ENCODE results near the gene MRPS21.
A peak's percentile ranks its signal among the peaks of the same experiment; 100 is the strongest.

The MRPS21 gene

DNA sequence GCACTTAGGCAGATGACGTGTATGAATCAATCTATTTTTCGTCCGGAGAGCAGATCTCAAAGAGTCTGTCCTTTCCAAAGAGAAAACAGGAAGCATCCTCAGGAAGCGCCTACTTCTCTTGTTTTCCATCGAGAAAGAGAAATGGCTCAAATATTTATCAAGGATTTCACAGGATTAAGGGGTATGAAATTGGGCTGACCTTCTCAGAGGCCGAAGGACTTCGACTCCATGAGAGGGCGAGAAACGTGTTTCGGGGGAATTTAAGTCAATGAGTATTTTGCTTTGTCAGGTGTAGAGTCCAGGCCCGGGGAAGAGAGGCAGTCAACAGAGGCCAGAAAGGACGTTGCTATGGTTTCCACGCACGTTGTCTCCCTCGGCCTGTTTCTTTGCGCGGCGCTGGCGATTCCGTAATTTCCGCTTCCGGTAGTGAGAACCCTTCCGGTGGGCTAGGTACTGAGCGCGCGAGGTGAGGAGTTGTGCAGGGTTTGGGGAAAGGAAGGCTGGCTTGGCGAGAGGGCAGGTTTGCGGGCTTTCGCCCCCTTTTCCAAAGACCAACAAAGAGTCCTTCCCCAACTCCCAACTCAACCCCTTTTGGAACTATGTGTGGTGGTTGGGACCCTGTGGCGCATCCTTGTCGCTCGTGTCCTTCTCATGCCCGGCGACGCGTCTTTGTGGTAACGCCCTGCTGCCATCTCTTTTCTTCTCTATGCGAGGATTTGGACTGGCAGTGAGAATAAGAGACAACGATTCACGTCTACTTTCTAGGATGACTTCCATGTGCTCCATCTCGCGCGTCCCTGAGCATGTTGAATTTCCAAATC is at the start of gene MRPS21:
Gene MRPS21, plus strand, starts transcription at position 429 of the 821 bp plus-strand sequence. CDS start 506 bp downstream, outside the sequence.
- Histone ChIP-seq H3K36me3 (ENCODE audit: insufficient read depth, low read length) (peaks cover 26% of the 10 kb centered on the region), H2AFZ (ENCODE audit: low read depth, low read length) (peak within 1 kb of the TSS; percentile 78), H3K9me3 (ENCODE audit: low read length) (no peaks in the 10 kb centered on the region), H3K4me1 (ENCODE audit: insufficient read depth, low read length) (peaks cover 21% of the 10 kb centered on the region), H3K4me3 (ENCODE audit: low read length) (peak within 1 kb of the TSS; percentile 100), H3K27me3 (ENCODE audit: insufficient read depth, low read length) (no peaks in the 10 kb centered on the region)

GRCh38 chr1:150249936-150250335 is 43.7 kb upstream of the MRPS21 start:
- Histone ChIP-seq H3K27me3 (ENCODE audit: insufficient read depth, low read length) (no peaks in the 10 kb centered on the region), H2AFZ (ENCODE audit: low read depth, low read length) (no peak overlapping the region), H3K4me3 (ENCODE audit: low read length) (no peak overlapping the region), H3K36me3 (ENCODE audit: insufficient read depth, low read length) (no peaks in the 10 kb centered on the region), H3K9me3 (ENCODE audit: low read length) (no peaks in the 10 kb centered on the region), H3K4me1 (ENCODE audit: insufficient read depth, low read length) (no peaks in the 10 kb centered on the region)

DNA sequence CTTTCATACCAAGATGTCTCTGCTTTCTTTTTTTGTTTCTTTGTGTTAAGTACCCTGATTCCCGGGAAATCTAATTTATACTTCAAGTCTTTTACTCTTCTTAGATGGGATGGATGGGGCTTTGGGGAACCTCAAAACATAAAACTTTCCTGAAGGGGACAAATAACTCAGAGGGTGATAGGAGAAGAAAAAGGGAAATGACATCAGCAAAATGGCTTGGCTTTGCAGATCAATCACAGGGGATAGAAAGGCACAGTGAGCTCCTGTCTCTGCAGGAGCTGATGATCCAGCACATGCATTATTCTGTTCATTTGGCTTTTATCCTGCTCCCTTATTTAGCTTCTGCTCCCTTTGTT is 37.5 kb upstream of the MRPS21 start:
- H3K4me1 ChIP-seq (ENCODE audit: insufficient read depth, low read length): peaks cover 41% of the 10 kb centered on the region
- H3K4me3 ChIP-seq (ENCODE audit: low read length): peak overlapping the region; percentile 68

DNA sequence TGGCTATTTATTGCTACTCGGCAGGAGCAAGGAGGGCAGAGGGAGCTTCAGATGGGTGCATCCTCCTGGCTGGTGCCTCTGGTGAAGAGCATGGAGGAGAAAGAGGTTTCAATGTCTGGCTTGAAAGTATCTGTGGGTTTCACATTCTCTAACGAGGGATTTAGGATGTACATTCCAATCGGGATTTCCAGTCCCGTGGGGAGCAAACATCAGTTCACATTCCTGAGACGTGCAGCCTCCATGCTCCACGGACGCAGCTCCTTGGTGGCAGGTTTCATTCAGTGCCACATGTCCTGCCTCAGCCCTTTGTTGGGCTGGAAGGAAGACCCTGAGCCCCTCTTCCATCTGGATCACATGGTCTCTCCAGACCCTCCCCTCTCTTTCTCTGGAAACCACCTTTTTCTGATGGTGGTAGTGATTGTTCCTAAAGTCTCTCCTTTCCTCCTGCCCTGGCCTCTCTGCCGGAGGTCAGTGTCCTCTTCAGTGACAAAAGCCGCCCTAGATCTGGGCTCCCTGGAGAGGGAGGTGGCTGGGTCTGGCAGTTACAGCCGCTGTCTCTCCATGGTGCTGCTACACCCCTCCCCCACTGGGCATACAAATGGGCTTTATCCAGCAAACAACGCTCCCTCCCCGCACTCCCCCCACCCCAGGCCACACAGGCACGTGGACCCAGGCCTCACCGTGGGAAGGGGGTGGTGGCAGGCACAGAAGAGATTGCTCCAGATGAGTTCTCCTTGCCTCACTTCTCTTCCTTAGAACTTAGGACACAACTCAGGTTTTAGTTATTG is 36.9 kb upstream of the MRPS21 start:
- no peaks in the 10 kb centered on the region for H3K27me3 ChIP-seq (ENCODE audit: insufficient read depth, low read length)
- H3K4me1 ChIP-seq (ENCODE audit: insufficient read depth, low read length): peaks cover 41% of the 10 kb centered on the region
- H2AFZ ChIP-seq (ENCODE audit: low read depth, low read length): no peak overlapping the region
- H3K36me3 ChIP-seq (ENCODE audit: insufficient read depth, low read length): peaks cover 7% of the 10 kb centered on the region
- H3K4me3 ChIP-seq (ENCODE audit: low read length): peak overlapping the region; percentile 68
- H3K9me3 ChIP-seq (ENCODE audit: low read length): no peaks in the 10 kb centered on the region

More for the DNA sequence above, 37.5 kb upstream of the MRPS21 start:
- Histone ChIP-seq H2AFZ (ENCODE audit: low read depth, low read length) (peak overlapping the region; percentile 85), H3K9me3 (ENCODE audit: low read length) (no peaks in the 10 kb centered on the region), H3K36me3 (ENCODE audit: insufficient read depth, low read length) (peaks cover 2% of the 10 kb centered on the region), H3K27me3 (ENCODE audit: insufficient read depth, low read length) (no peaks in the 10 kb centered on the region)

DNA sequence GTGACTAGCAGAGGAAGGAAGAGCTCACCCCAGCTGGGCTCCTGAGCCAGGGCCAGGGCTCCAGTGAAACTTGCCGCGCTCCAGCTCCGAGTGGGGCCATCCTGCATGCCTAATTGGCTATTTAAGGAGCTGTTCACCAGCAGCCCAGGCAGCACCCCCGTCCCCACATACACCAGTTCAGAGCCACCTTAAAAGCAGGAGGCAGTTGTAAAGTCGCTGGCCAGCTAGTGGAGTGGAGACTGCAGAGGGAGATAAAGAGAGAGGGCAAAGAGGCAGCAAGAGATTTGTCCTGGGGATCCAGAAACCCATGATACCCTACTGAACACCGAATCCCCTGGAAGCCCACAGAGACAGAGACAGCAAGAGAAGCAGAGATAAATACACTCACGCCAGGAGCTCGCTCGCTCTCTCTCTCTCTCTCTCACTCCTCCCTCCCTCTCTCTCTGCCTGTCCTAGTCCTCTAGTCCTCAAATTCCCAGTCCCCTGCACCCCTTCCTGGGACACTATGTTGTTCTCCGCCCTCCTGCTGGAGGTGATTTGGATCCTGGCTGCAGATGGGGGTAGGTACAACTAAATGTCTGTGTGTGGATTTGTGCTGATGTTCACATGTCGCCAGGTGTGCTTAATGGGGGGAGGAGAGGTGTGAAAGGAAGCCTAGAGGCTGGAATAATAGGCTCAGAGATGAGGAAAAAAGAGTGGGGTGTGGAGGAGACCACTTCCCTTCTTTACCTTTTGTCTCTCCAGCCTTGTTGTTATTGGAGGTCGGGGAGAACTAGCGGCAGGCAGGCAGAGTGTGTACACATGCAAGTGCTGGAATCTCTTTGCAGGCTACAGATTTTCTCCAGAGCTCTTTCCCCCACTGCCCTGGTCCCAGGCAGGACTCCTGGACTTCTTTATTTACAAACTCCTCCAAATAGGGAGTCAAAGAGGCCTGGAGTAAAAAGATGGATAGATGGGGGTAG is 35.8 kb upstream of the MRPS21 start, which contains the start of gene CA14:
Gene CA14, plus strand, starts transcription at position 151 of the 962 bp plus-strand sequence. Its CDS starts 355 bp downstream, at position 506.
- Histone ChIP-seq H3K4me3 (ENCODE audit: low read length) (peak within 1 kb of the TSS; percentile 68), H2AFZ (ENCODE audit: low read depth, low read length) (peak within 1 kb of the TSS; percentile 4), H3K36me3 (ENCODE audit: insufficient read depth, low read length) (peaks cover 14% of the 10 kb centered on the region), H3K4me1 (ENCODE audit: insufficient read depth, low read length) (peaks cover 41% of the 10 kb centered on the region), H3K27me3 (ENCODE audit: insufficient read depth, low read length) (no peaks in the 10 kb centered on the region), H3K9me3 (ENCODE audit: low read length) (no peaks in the 10 kb centered on the region)

GRCh38 chr1:150259217-150259616 is 34.4 kb upstream of the MRPS21 start:
- peaks cover 16% of the 10 kb centered on the region for H3K36me3 ChIP-seq (ENCODE audit: insufficient read depth, low read length)
- no peaks in the 10 kb centered on the region for H3K9me3 ChIP-seq (ENCODE audit: low read length)
- peak overlapping the region; percentile 68 for H3K4me3 ChIP-seq (ENCODE audit: low read length)
- no peak overlapping the region for H2AFZ ChIP-seq (ENCODE audit: low read depth, low read length)
- H3K4me1 ChIP-seq (ENCODE audit: insufficient read depth, low read length): peaks cover 41% of the 10 kb centered on the region
- no peaks in the 10 kb centered on the region for H3K27me3 ChIP-seq (ENCODE audit: insufficient read depth, low read length)

DNA sequence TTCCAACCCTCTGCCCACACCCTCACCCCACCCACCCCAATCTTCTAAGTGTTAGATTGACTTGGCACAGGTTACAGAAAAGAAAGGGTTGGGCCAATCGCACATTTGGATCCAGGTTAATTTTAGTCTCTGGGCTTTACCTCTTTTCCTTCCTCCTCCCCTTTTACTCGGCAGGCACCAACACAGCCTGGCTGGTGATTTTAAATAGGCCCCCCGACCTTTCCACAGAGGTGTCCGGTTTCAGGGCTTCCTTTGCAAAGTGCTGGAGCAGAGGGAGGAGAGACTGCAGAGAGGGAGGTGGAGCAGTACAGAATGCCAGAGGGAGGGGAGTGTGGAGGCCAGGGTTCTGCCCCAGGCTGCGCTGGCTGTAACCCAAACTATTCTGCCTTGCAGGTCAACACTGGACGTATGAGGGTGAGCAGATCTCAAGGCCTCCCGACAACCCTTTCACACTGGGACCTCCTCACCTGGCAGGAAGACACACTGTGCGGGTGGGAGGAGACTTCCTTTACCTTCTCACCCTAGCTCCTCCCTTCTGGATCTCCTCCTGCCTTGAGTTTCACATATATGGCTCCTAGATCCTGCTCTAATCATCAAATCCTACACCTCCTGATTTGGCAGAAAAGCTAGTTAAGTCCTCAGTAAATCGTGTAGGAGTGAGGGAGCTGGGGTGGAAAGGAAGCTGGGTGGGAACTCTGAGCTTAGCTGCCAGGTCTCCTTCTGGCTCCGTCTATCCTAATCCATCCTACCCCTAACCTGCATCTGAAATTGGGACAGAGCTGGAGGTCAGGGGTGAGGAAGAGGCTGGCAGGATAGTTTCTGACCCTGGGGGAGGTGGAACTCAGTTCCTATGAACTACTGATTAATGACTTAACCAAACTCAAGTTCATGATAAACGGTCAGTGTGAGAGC is 33.6 kb upstream of the MRPS21 start:
- Histone ChIP-seq H3K4me1 (ENCODE audit: insufficient read depth, low read length) (peaks cover 41% of the 10 kb centered on the region), H3K4me3 (ENCODE audit: low read length) (peak overlapping the region; percentile 68), H3K27me3 (ENCODE audit: insufficient read depth, low read length) (no peaks in the 10 kb centered on the region), H3K9me3 (ENCODE audit: low read length) (no peaks in the 10 kb centered on the region), H3K36me3 (ENCODE audit: insufficient read depth, low read length) (peaks cover 23% of the 10 kb centered on the region), H2AFZ (ENCODE audit: low read depth, low read length) (no peak overlapping the region)

GRCh38 chr1:150261367-150261766 is 32.3 kb upstream of the MRPS21 start:
- Histone ChIP-seq H2AFZ (ENCODE audit: low read depth, low read length) (no peak overlapping the region), H3K4me3 (ENCODE audit: low read length) (no peak overlapping the region), H3K9me3 (ENCODE audit: low read length) (no peaks in the 10 kb centered on the region), H3K27me3 (ENCODE audit: insufficient read depth, low read length) (no peaks in the 10 kb centered on the region), H3K4me1 (ENCODE audit: insufficient read depth, low read length) (peaks cover 37% of the 10 kb centered on the region), H3K36me3 (ENCODE audit: insufficient read depth, low read length) (peaks cover 37% of the 10 kb centered on the region)

- H3K36me3 ChIP-seq (ENCODE audit: insufficient read depth, low read length): peaks cover 49% of the 10 kb centered on the region
- H3K4me3 ChIP-seq (ENCODE audit: low read length): no peak overlapping the region
- H3K9me3 ChIP-seq (ENCODE audit: low read length): no peaks in the 10 kb centered on the region
- H2AFZ ChIP-seq (ENCODE audit: low read depth, low read length): no peak overlapping the region
- no peaks in the 10 kb centered on the region for H3K27me3 ChIP-seq (ENCODE audit: insufficient read depth, low read length)
- H3K4me1 ChIP-seq (ENCODE audit: insufficient read depth, low read length): peaks cover 34% of the 10 kb centered on the region
Measured at GRCh38 chr1:150262388-150263320, 31.0 kb upstream of the MRPS21 start.

- Histone ChIP-seq H3K9me3 (ENCODE audit: low read length) (no peaks in the 10 kb centered on the region), H3K27me3 (ENCODE audit: insufficient read depth, low read length) (no peaks in the 10 kb centered on the region), H3K4me1 (ENCODE audit: insufficient read depth, low read length) (peaks cover 30% of the 10 kb centered on the region), H2AFZ (ENCODE audit: low read depth, low read length) (no peak overlapping the region), H3K4me3 (ENCODE audit: low read length) (no peak overlapping the region), H3K36me3 (ENCODE audit: insufficient read depth, low read length) (peaks cover 50% of the 10 kb centered on the region)
Measured at GRCh38 chr1:150263549-150263948, 30.1 kb upstream of the MRPS21 start.

DNA sequence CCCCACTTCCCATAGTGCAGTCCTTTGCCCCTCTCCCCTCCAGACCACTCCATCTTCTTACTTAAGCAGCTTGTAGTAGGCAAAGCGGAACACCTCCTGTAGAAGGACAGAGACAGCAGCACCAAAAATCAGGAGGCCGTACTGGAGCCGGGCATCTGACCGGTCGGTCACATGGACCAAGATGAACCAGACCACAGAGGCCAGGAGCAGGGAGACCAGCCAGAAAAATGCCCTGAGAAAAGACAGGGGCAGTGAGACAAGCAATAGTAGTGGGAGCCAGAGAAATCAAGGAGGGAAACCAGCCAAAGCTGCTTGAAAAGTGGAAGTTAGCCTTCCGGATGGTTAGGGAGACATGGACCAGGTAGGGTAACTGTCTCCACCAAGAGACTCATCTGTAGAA is 25.8 kb upstream of the MRPS21 start:
- peak overlapping the region; percentile 83 for H3K4me3 ChIP-seq (ENCODE audit: low read length)
- H3K27me3 ChIP-seq (ENCODE audit: insufficient read depth, low read length): no peaks in the 10 kb centered on the region
- no peak overlapping the region for H2AFZ ChIP-seq (ENCODE audit: low read depth, low read length)
- H3K9me3 ChIP-seq (ENCODE audit: low read length): no peaks in the 10 kb centered on the region
- H3K4me1 ChIP-seq (ENCODE audit: insufficient read depth, low read length): peaks cover 17% of the 10 kb centered on the region
- peaks cover 36% of the 10 kb centered on the region for H3K36me3 ChIP-seq (ENCODE audit: insufficient read depth, low read length)

All from neuron (in vitro differentiated cells).